Stimulated activated CD8-positive, alpha-beta memory T cell treated with anti-CD3 and anti-CD28 coated beads, Interleukin-12 subunit alpha, Interleukin-12 subunit beta, amount 100 ng/mL, for 24 hours (primary cell): Measurements from ENCODE around the gene RPTOR.

Experiments
- DNase-seq: peaks from one replicate; pipeline ENCODE4 v3.0.0-alpha.2; 2020; ENCODE audit errors: extremely low read depth

The RPTOR gene

DNA sequence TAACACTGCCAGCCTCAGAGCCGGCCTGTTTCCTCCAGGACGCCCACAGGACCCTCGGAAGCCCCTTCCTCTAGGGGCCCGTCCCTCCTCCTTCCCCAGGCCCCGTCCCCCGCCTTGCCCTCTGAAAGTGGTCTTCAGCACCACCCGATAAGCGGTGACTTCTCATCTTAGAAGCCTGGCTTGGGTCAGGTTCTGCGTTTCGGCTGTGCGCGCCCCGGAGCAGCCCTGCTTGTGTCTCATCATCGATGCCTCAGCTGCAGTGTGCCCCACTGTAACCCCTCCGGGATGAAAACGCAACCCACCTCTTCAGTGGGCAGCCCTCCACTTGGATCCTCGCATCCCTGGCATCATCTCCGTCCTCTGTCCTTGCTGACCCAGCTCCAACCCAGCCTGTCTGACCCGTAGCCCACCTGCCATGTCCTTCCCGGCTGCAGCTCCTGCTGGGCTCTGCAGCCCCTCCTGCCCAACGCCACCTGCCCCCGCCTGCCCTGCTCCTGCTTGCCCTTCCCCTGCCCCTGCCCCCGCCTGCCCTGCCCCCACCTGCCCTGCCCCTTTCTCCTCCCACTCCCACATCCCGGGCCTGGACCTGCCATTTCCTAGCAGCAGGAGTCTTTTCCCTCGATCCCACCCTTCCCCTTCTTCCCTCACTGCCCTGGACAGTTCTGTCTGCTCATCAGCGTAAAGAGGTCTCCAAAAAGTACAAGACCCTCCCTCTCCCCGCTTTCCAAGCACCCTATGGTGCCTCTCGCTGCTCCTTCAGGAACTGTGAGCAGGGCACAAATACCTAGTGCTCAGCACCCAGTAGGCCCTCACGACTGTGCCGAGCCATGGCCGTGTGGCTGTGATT lies 334.5 kb downstream of the RPTOR start:
- DNase-seq = no peak

GRCh38 chr17:80879723-80880647 lies 335.3 kb downstream of the RPTOR start:
- no peak for DNase-seq

- DNase-seq = no peak
Observed at GRCh38 chr17:80880648-80880985, 336.0 kb downstream of the RPTOR start.

- DNase-seq = no peak
Observed at GRCh38 chr17:80881306-80881705, 336.7 kb downstream of the RPTOR start.

GRCh38 chr17:80882323-80882722 lies 337.7 kb downstream of the RPTOR start:
- no peak for DNase-seq

GRCh38 chr17:80882926-80883685 lies 338.5 kb downstream of the RPTOR start:
- DNase-seq = no peak

- DNase-seq = no peak
Observed at GRCh38 chr17:80883831-80884735, 339.4 kb downstream of the RPTOR start.

DNA sequence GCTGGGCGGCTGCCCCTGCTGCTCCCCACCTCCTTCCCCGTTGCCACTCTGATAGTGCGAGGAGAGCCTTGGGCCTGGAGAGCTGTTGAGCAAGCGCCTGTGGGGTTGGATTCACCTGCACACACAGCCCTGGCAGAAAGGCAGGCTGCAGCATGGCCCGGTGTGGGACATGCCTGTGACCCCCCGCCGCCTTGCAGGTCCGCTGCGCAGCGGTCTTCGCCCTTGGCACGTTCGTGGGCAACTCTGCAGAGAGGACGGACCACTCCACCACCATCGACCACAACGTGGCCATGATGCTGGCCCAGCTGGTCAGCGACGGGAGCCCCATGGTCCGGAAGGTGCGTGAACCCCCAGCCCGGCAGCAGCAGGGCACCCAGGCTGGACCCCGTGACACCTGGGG lies 340.2 kb downstream of the RPTOR start:
- DNase-seq = no peak

DNA sequence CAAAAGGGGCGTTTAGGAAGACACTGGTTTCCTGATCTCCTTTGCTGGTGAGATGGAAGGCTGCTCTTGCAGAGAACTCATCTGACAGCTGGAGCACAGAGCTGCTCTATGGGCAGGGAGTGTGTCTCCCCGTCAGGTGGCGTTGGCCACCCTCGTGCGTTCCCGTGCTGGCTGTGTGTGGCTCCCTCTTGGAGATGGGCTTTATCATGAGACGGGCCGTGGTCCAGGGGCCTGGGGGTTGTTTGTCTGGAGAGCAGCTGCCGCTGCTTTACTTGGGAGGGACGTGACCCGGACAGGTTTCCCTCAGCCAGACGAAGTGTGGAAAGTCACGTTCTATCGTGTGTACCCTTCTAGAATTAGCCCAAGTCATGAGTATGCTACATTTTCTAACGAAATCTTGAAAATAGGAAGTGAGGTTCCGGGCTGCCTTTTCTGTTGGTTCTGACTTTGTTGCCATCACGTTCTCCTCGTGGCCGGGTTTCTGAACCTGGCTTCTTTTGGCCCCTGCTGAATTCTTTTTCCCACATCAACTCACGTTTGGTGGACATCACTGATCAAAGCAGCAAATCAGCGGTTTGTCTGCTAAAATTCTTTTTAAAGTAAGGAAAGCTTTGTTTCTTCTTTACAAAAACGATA lies 341.4 kb downstream of the RPTOR start:
- no peak for DNase-seq

GRCh38 chr17:80886641-80887573 lies 342.3 kb downstream of the RPTOR start:
- DNase-seq = no peak

- DNase-seq = no peak
Observed at GRCh38 chr17:80887639-80888175, 343.1 kb downstream of the RPTOR start.

DNA sequence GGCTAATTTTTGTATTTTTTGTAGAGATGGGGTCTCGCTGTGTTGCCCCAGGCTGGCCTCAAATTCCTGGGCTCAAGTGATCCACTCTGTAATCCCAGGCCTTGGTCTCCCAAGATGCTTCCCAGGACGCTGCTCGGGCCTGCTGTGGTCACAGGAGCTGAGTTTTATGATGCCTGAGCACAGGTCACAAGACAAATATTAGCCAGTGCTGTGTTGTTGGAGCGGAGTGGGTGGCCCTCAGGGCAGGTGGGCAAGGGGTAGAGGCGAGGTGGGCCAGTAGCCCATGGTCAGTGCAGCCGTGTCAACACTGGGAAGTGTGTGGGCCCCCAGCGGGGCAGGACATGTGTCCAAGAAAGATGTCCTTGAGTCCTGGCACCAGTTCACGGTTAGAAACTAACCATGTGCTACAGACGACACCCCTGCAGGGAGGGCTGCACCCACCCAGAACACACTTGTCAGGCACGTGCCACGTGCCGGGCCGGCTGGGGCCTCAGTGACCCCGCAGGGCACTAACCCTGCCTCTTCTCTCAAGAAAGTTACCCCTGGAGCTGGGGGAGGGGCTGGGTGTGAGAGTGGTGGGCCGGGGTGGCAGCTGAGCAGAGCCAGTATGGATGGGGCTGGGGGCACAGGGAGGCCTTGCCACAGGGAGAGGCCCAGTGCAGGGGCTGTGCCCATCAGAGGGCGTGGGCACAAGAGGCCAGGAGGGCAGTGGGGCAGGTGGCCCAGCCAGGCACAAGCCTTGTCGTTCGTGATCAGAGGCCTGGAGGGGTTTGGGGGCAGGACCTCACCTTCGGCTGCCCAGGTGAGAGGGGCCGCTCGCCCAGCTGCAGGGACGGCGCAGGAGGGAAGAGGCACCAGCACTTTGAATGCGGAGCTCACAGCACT lies 343.9 kb downstream of the RPTOR start:
- DNase-seq = no peak

GRCh38 chr17:80889231-80890195 lies 344.9 kb downstream of the RPTOR start:
- DNase-seq = no peak

GRCh38 chr17:80890196-80890920 lies 345.7 kb downstream of the RPTOR start:
- no peak for DNase-seq

GRCh38 chr17:80890921-80891396 lies 346.3 kb downstream of the RPTOR start:
- DNase-seq = no peak

DNA sequence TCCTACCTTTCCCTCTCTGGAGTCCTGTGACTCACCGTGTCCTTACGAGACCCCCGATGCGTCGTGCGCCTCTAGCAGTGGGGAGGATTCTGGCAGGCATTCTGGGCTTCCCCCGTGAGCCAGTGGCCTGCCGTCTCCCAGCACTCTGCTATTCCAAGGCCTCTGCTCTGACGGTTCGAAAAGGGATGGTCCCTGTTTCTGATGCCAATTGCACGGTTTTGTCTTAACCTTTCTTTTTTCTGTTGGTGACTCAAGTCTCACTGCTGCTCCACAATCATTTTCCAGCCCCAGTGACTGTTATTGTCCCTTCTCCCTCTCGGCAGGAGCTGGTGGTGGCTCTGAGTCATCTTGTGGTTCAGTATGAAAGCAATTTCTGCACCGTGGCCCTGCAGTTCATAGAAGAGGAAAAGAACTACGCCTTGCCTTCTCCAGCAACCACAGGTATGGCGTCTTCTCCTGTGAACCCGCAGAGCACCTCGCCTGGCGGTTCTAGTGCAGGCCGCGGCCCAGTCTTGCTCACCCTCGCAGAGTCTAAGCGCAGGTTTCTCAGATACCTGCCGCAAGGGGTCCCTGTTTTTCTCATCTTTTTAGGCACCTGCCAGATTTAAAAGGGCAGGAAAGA lies 346.9 kb downstream of the RPTOR start:
- DNase-seq = peak; percentile 47
